HG03460 (cell line): ENCODE measurements around the gene LARP1.
"Not testable (repeated sequence)": the region's sequence is repeated elsewhere in the genome, so short reads cannot be mapped to it uniquely, and the experiment has no call there.

Source experiments
- ATAC-seq: cut with Tn5 transposase; IDR thresholded peaks from one replicate; pipeline ENCODE4 v1.9.1; 2021; ENCODE audit not compliant: unreplicated experiment

The LARP1 gene

DNA sequence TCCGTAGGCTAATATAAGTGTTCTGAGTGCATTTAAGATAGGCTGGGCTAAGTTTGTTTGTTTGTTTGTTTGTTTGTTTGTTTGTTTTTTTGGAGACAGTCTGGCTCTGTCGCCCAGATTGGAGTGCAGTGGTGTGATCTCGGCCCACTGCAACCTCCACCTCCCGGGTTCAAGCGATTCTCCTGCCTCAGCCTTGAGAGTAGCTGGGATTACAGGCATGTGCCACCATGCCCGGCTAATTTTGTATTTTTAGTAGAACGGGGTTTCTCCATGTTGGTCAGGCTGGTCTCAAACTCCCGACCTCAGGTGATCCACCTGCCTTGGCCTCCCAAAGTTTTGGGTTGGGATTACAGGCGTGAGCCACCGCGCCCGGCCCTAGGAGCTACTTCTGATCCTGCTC is 4.7 kb downstream of the LARP1 start:
- not testable (repeated sequence) for ATAC-seq

DNA sequence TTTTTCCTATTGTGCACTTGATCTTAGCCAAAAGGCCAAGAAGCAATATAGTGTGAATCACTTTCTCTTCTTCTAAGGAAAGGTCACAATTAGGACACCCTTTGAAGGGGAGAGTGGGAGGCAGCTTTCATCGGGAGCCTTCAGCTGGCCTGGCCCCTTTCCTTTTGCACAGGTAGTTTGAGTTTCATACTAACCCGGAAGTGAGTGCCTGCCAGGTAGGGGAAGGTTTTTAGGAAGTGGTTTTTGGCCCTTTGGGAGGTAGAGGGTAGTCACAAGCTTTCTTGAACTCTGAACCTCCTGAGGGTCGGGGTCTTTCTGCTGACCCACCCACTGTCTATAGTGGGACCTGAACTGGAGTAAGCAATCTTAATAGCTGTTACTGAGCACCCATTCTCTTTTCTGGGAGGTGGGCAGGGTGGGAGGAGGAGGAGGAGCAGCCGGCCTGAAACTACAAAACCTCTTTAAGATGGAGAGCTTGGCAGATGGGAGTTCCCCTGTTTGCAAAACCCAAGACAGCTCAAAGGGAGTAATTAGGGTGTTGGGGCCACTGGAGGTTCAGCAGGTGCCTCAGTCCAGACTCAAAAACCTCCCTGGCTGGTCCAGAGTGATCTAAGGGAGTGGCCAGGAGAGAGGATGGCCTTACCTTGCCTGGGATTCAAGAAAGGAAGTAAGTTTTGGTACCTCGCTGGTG is 6.0 kb downstream of the LARP1 start:
- ATAC-seq, result peak; percentile 31

DNA sequence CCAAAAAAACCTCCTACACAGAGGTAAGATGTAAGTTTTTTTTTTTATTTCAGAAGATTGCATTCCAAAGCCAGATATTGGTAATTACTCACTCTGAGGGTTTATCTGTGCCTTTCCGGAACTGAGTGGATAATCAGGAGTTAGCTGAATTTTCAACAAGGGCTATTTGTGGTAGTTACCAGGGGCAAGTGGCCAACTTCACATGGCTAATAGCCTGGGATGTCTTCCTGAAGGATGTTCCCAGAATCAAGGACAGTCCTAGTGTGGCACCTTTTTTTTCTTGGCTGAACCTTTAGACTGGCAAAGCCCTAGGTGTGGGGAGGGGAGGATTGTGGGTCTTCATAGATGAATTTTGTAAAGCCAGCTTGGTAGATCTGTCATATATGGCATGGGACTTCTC is 7.1 kb downstream of the LARP1 start:
- ATAC-seq, result no peak

DNA sequence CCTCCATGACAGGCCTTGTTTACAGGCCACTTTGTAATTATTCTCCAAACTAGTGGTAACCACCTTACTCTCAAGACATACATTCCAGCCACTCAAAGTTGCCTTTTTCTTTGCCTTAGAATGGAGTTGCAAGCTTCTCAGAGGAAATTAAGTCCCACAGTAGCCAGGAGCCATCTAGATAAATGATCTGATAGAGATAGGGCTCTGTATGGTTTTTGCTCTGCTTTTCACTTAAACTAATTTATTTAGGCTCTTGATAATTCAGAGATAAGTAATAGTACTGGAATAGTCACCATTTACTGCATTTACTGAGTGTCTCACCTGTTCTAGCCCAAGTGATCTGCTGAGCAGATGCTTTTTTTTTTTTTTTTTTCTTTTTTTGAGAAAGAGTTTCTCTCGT is 7.5 kb downstream of the LARP1 start:
- no peak for ATAC-seq

DNA sequence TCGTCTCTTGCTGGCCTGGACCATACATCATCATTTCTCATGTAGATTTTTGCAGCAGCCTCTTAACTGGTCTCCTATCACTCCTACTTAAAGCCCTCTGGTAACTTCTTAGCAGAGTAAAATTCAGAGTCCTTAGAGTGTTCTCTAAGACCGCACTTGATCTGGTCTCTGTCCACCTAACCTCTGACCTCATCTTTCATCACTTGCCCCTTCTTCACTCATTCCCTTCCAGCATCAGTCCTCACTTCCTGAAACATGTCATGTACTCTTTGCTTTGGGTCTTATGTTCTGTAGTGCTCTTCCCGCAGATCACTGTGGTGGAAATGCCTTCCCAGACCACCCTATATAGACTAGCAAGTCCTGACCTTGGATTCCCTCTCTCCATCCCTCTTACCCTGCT is 9.8 kb downstream of the LARP1 start:
- ATAC-seq, result no peak

DNA sequence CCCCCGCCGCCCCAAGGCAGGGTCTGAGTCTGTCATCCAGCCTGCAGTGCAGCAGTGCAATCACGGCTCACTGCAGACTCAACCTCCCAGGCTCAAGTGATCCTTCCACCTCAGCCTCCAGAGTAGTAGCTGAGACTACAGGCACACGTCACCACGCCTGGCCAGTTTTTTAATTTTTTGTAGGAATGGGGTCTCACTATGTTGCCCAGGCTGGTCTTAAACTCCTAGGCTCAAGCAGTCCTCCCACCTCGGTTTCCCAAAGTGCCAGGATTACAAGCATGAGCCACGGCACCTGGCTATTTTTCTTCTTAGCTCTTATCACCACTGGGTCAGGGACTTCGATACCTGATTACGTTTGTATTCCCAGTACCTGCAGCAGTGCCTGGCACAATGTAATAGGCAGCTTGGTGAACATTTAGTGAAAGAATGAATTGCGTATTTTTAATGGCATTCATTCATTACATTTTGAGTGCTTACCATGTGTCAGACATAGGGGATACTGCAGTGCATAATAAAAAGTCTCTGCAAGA is 10.3 kb downstream of the LARP1 start:
- no peak for ATAC-seq

DNA sequence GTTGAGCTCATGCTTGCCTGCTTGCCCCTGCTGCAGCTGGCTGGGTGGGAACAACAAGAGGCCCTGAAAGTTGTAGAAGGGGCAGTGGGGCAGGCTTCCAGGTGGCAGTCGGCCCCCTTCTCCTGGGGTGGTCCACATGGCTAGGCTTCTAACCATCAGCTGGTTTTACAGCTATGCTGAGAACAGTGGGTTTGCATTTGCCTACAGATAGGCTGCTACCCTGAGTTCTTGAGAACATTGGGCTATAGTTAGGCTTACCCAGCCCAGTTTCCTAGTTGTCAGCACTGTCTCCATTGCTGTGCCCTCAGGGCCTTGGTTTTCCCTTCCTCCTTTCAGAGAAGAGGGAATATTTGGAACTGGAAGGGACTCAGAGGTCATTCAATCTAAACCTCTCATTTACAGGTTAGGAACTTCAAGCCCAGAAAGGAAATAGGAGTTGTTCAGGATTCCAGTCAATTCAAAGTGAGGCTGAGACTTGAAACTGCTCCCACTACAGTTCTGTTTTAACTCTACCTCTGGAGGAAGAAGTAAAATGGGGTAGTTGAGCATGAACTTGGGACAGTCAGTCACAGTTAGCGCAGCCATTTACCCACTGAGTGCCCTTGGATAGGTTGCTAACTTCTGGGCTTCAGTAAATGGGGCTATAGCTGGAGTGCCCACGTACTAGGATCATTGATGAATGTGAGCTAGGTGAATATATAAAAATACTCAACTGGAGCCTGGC is 11.5 kb downstream of the LARP1 start:
- ATAC-seq, result no peak

DNA sequence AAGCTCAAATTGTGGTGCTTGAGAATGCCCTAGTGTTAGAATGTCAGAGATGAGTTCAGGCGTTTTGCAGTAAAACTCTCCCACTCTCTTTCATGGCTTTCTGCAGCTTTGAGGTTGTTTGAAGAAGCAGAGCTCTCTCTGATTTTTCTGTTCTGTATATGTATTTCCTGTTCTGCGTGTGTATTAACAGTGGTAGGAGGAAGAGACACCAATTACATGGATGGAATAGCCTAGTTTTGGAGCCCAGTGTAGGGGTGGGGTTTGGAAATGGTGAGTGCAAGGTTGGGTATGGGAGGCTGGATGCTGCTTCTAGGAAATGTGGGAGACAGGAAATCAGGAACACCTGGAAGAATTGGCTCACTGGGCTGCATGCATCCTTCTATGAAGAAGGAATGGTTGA is 12.4 kb downstream of the LARP1 start:
- no peak for ATAC-seq

DNA sequence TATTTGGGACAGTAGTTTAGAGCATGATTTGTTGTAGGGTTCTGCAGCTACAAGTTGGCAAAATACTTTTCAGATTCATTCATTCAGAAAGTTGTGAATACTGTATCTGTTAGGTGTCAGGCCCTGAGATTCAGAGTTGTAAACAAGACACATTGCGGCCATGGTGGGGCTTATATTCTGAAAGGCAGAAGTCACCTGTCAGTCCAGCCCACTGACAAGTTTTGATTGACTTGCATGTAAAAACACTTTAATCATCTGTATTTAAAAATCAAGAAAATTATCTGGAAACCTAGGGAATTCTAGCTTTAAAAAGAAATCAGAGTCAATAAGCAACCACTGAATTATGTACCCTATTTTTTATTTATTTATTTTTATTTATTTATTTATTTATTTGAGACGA is 13.0 kb downstream of the LARP1 start:
- no peak for ATAC-seq

DNA sequence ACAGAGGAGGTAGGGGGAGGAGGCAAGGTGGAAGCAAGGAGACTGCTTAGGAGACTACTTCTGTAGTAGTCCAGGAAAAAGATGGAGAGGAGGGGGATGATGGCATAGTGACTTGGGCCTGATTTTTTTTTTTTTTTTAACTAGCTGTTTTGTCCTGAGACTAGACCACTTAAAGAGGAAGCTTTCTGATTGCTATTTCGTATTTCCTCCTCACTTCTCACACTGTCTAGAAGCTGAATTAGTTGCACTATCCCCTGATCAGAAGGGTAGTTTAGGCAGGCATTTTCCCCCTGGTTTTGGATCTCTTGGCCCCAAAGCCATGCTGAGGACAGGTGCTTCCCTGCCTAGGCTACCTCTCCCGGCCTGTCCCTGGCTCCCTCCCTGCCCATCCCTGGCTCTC is 14.9 kb downstream of the LARP1 start:
- peak; percentile 34 for ATAC-seq

DNA sequence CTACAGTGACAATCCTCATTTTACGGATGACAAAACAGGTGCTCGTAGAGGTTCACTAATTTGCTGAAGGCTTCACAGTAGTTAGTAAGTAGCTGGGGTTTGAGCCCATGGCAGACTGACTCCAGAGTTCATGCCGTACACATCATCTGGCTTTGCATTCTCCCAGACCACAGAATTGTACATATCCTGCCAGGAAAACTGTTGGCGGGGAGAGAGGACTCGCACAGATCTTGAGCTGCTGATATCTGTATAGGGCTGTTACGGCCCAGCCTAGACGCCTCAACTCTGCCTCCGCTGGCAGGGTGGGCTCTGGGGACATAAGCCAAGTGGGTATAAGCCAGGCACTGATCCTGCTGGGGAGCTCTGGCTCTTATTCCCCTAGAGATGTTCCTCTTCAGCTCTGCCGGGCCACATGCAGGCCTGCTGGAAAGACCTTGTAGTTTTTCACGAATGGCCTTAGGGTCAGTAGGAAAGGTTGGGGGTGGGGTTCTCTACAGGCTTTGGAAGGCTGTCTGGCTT is 16.3 kb downstream of the LARP1 start:
- no peak for ATAC-seq

DNA sequence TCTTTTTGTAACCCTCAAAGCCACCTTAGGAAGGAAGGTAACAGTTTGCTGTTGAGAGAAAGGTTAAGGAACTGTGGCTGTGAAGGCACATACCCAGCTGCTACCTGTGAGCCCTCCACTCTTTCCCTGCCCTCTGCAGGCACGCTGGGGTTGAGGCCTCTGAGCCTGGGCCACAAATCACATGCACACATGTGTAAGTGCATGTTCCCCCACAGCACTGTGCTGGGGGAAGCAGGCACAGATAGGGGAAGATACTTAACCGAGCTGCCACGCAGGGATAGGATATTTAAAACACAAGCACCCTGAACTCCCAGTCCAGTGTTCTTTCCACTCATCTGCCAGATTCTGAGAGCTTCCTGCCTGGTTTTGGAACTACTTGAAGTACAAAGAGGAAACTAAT is 18.1 kb downstream of the LARP1 start:
- ATAC-seq, result no peak

DNA sequence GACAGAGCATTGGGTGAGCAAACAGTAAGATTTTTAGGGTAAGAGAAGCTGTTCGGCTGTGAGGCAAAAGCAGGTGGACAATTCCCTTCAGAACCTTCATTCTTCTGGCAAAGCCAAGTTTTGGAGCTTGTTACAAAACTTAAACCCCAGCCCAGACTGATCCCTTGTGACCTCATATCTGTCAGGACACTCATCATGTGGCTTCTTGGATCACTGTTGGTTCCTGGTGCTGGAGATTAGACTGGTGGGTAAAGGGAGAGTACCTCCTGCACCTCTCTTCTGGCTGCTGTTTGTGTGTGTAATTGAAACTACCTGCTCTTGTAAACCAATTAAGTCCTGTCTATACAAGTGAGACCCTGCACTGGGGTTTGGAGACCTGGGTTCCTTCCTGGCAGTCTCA is 21.0 kb downstream of the LARP1 start:
- no peak for ATAC-seq

DNA sequence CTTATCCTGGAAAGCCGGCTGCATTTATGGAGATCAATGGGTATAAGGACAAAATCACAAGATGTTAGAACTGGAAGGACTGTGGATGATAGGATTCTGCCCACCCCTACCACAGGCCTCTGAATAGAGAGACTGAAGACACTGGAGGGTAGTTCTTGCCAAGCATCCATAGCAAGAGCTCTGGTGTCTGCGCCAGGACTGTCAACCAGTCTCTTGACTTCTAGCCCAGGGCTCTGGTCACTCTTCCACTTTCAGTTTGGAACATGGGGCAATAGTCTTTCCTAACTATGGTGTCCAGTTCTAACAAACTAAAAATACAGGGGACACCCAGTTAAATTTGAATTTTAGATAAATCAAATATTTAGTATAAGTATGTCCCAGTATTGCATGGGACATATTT is 23.4 kb downstream of the LARP1 start:
- ATAC-seq, result no peak

DNA sequence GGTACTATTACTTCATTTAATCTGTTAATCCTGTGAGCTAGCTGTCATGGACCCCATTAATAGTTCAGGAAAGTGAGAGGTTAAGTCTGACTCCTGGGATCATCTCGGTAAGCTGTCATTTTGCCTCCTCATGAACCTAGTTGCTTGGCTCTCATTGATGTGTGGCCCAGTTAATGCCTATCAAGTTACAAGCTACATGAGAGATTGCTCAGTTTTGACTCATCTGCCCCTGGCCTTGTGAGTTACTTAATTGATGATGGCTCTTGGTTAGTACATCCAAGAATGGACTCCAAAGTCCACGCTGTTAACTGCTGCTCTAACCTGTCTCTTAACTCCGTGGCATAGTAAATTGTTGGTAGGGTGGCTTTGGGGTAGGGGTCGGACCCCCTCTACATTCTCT is 23.9 kb downstream of the LARP1 start:
- no peak for ATAC-seq

DNA sequence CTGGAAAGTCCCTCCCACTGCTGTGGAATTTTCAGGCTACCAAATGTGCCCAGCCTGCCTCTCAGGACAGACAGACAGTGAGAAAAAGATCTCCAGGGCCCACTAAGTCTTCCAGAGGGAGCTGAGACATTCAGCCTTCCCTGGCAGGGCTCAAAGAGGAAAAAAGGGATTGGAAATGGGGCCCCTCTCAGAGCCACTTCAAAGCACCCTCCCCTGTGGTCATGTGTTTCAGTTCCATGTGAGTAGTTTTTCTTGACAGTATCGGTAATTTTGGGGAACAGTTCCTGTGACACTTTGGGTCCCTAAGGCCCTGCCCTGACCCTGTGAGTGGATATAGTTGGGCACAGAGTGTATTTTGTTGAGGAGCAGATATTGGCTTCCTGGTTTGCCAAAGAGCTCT is 25.0 kb downstream of the LARP1 start:
- ATAC-seq, result no peak

DNA sequence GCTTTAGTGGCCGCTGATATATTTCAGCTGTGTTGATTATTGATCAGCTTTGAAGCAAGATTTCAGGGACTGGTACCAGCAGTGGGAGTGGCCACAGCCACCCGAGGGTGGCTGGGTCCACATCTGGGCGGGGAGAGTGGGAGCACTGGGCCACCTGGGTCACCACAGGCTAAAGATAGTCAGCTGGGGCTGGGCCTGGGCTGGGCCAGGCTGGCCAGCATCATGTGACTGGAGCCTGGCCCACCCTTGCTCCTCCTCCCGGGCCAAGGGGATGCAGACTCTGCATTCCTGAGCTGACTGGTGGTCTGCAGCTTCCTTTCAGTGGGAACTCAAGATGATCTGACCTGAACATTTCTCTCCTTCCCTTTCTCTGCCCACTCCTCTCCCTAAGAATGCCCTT is 27.1 kb downstream of the LARP1 start:
- no peak for ATAC-seq

DNA sequence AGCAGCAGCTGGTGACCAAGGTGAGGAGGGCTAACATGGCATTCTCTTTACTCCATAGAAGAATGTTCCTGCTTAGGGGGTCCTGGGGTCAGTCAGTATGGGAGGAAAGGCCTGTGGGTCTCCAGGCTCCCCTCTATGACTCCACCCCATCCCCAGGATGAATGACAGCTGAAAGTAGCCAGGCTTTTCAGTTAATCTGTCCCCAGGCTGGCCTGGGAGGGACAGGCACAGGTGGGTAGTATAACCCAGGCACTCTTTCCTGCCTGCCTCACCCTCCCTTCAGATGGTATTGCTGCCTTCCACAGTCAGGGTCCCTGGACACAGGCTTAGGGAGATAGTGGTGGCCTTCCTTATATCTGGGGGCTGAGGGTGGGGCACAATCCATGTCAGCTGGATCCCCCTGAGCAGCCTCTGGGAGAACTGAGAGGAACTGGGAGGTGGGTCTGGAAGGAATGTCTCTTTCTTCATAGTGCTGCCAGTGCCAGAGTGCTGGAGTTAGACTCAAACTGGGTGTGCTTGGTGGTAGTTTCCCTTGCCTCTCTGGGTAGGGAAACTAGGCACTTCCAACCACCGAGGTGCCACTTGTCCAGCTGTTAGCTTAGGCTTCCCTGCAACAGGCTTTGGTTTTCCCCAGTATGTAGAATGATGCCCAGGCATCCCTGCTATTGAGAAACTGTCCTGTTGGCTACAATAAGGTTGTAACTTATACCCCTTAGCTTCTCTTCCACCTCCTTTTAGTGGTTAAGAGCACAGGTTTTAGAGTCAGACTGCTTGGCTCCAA is 27.8 kb downstream of the LARP1 start:
- ATAC-seq, result no peak

DNA sequence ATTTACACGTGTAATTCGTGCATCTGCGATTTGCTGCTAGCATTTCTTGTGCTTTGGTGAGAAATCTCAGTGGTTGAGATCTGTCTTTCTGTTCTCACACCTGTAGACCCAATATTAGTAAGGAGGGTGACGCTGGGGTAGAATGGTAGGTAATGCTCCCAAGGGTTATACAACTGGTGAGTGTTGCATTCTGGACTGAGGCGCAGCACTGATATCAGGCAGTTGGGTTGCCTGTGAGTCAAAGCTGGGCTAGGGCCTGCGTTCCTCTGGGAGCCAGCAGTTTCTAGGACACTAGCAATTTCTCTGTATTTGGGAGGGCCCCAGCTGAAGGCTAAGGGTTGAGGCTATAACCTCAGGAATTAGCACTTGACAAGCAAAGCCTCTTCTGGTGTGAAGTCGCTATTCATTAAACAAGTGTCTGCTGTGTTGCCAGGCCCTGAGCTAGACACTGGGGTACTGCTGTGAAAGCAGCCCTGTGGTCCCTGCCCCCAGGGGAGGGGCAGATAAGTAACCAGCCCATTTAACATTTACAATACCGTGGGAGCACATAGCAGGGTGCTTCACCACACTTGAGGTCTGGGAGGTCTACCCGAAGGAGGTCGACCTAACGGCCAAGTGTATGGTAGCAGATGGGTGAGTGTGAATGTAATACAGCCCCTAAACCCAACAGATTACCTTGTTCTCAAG is 28.7 kb downstream of the LARP1 start:
- ATAC-seq, result peak; percentile 52

DNA sequence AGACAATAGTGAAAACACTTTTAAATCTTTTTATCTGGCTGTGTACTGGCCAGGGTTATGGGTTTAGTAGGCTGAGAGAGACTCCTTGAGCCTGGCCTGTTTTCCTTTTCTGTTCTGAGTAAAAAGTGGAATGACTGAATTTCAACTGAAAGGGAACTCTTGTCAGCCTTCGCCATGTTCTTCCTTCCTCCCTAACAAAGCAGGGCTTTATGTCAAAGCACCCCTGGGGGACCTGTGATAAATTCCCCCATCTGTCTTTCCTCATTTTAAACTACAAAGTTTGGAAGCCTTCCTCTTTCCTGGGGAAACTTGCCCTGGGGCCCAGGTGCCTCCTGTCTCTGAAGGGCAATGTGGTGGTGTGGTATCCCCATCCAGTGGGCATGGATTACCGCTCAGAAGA is 29.7 kb downstream of the LARP1 start:
- no peak for ATAC-seq

DNA sequence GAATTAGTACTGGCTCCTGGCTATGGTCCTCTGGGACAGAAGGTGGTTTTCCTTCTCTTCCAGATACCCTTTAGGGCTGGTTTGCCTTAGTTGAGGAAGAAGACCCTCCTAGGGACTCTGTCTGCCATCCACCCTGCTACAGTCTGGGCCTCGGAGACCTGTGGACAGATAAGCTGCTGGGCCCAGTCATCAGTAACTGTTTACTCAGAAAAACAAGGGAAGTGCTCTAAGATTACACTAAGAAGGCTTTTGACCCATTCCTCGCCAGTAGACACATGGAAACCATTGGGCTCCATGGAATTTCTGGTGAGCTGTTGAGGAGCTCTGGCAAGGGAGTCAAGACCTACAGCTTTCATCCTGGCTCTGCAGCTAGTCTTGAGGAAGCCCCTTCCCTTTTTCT is 31.2 kb downstream of the LARP1 start:
- no peak for ATAC-seq
